K562 (cell line): ENCODE results near the gene SUPT3H. TPM values are rescaled to one million over a fixed set of nuclear protein-coding genes. Genes with fewer than 3 reads are reported as not detected.
"Not testable (repeated sequence)": the region's sequence is repeated elsewhere in the genome, so short reads cannot be mapped to it uniquely, and the experiment has no call there.

Source experiments
- ARNT ChIP-seq, 2 experiments: fragments of 450-650 bp; IDR thresholded peaks; 2 replicates each; pipeline ENCODE4 v1.6.1; 2016; ENCODE audit warnings: mild to moderate bottlenecking in 1 of 2
- BCOR ChIP-seq: fragments of 450-650 bp; IDR thresholded peaks from 2 replicates; pipeline ENCODE4 v1.6.1; 2016
- CBFA2T2 ChIP-seq: fragments of 450-650 bp; conservative IDR thresholded peaks from 2 replicates; pipeline ENCODE4 v1.6.1; 2017; ENCODE audit warnings: mild to moderate bottlenecking
- CHAMP1 ChIP-seq: fragments of 450-650 bp; IDR thresholded peaks from 2 replicates; pipeline ENCODE4 v1.6.1; 2016; ENCODE audit warnings: mild to moderate bottlenecking
- CXXC5 ChIP-seq: fragments of 250-450 bp; sonication (Bioruptor Pico); IDR thresholded peaks from 2 replicates; pipeline ENCODE4 v1.8.0; 2022; ENCODE audit warnings: inconsistent platforms, mild to moderate bottlenecking, moderate library complexity
- ELF4 ChIP-seq: fragments of 450-650 bp; formaldehyde crosslinking; IDR thresholded peaks from 2 replicates; pipeline ENCODE4 v1.4.0; 2022; ENCODE audit warnings: missing genetic modification characterization
- ESRRA ChIP-seq: fragments of 450-650 bp; IDR thresholded peaks from 2 replicates; pipeline ENCODE4 v1.6.1; 2014; ENCODE audit warnings: low read depth, mild to moderate bottlenecking, moderate library complexity, borderline replicate concordance
- FOXK2 ChIP-seq, 2 experiments: fragments of 450-650 bp; IDR thresholded peaks in 1 of 2; conservative IDR thresholded peaks in 1 of 2; 2 replicates each; pipeline ENCODE4 v1.6.1; 2016; ENCODE audit warnings: low read depth in 2 of 2, mild to moderate bottlenecking in 1 of 2
- GATAD2A ChIP-seq: fragments of 450-650 bp; IDR thresholded peaks from 2 replicates; pipeline ENCODE4 v1.6.1; 2017
- GATAD2B ChIP-seq: fragments of 450-650 bp; IDR thresholded peaks from 2 replicates; pipeline ENCODE4 v1.6.1; 2017; ENCODE audit warnings: mild to moderate bottlenecking, borderline replicate concordance
- HDAC2 ChIP-seq: fragments of 450-650 bp; IDR thresholded peaks from 2 replicates; pipeline ENCODE4 v1.6.1; 2016; ENCODE audit warnings: mild to moderate bottlenecking
- HDGF ChIP-seq: fragments of 450-650 bp; IDR thresholded peaks from 2 replicates; pipeline ENCODE4 v1.6.1; 2016
- MBD2 ChIP-seq: sonication (generic); IDR thresholded peaks from 2 replicates; pipeline ENCODE4 v1.6.1; 2016; ENCODE audit warnings: low read depth, borderline replicate concordance
- MIER1 ChIP-seq: fragments of 450-650 bp; IDR thresholded peaks from 2 replicates; pipeline ENCODE4 v1.6.1; 2016; ENCODE audit warnings: antibody characterized with exemption, mild to moderate bottlenecking, low read depth
- NCOA1 ChIP-seq: fragments of 450-650 bp; IDR thresholded peaks from 2 replicates; pipeline ENCODE4 v1.6.1; 2016; ENCODE audit warnings: low read depth
- NONO ChIP-seq, 2 experiments: fragments of 200-400 bp in 1 of 2; fragments of 450-650 bp in 1 of 2; formaldehyde crosslinking in 1 of 2; IDR thresholded peaks; 2 replicates each; pipeline ENCODE4 v1.6.1; 2017; ENCODE audit warnings: low read depth in 2 of 2, mild to moderate bottlenecking in 2 of 2, moderate library complexity in 2 of 2, low read length in 1 of 2
- PKNOX1 ChIP-seq: fragments of 450-650 bp; IDR thresholded peaks from 2 replicates; pipeline ENCODE4 v1.6.1; 2016
- SMAD4 ChIP-seq: fragments of 250-450 bp; sonication (Bioruptor Pico); conservative IDR thresholded peaks from 2 replicates; pipeline ENCODE4 v1.8.0; 2021; ENCODE audit warnings: inconsistent platforms, mild to moderate bottlenecking, moderate library complexity
- SMARCC2 ChIP-seq: fragments of 450-650 bp; IDR thresholded peaks from 2 replicates; pipeline ENCODE4 v1.6.1; 2017; ENCODE audit warnings: antibody characterized with exemption, moderate library complexity, mild to moderate bottlenecking, low read depth
- TAL1 ChIP-seq: fragments of 450-650 bp; IDR thresholded peaks from 2 replicates; pipeline ENCODE4 v1.6.1; 2016; ENCODE audit warnings: mild to moderate bottlenecking
- TCF3 ChIP-seq: sonication (generic); formaldehyde crosslinking; IDR thresholded peaks from 2 replicates; pipeline ENCODE4 v1.4.0; 2020; ENCODE audit warnings: mild to moderate bottlenecking, missing genetic modification reagents
- TEAD4 ChIP-seq, 2 experiments: sonication (generic) in 1 of 2; formaldehyde crosslinking in 1 of 2; IDR thresholded peaks; 2 replicates each; pipeline versions ENCODE4 v1.6.1 to v1.8.0; 2012 to 2022; ENCODE audit warnings: borderline replicate concordance in 1 of 2, inconsistent platforms in 1 of 2, low read length in 1 of 2, mild to moderate bottlenecking in 1 of 2, missing genetic modification reagents in 1 of 2
- TRIM24 ChIP-seq, 2 experiments: fragments of 450-650 bp; IDR thresholded peaks; 2 replicates each; pipeline ENCODE4 v1.6.1; 2016
- ZNF239 ChIP-seq: fragments of 250-450 bp; sonication (Bioruptor Pico); IDR thresholded peaks from 2 replicates; pipeline ENCODE4 v1.4.0; 2020; ENCODE audit warnings: mild to moderate bottlenecking
- ZNF639 ChIP-seq, 2 experiments: fragments of 200-800 bp in 1 of 2; sonication (Bioruptor generic) in 1 of 2; sonication (generic) in 1 of 2; formaldehyde crosslinking in 1 of 2; IDR thresholded peaks in 1 of 2; conservative IDR thresholded peaks in 1 of 2; 2 replicates each; pipeline versions ENCODE4 v1.5.0 to v1.6.1; 2016 to 2020; ENCODE audit warnings: missing compliant biosample characterization in 1 of 2, missing genetic modification characterization in 1 of 2, missing genetic modification reagents in 1 of 2
- ZNF79 ChIP-seq: fragments of 250-450 bp; sonication (Bioruptor Pico); IDR thresholded peaks from 2 replicates; pipeline ENCODE4 v1.4.0; 2020; ENCODE audit warnings: low read depth, mild to moderate bottlenecking, moderate library complexity
- polyA plus RNA-seq, 8 experiments: library from polyadenylated mRNA; depleted of rRNA in 4 of 8; stranded (reverse) in 5 of 8; unstranded in 3 of 8; fragments of >200 nt; fragmentation: Nextera tagmentation in 2 of 8; fragmentation: Illumina TruSeq in 1 of 8; extraction: Ambion mirVana in 2 of 8; extraction: Trizol in 1 of 8; gene quantifications; 2 replicates each; pipeline versions ENCODE4 v1.2.1 to v1.2.3, GENCODE V29; 2011 to 2014; ENCODE audit warnings: inconsistent platforms in 1 of 8, missing spikeins in 1 of 8
- total RNA-seq, 7 experiments: library from RNA; depleted of rRNA in 6 of 7; stranded (reverse); fragments of >200 nt in 6 of 7; fragmentation: Illumina TruSeq in 2 of 7; extraction: Trizol in 2 of 7; gene quantifications; 2 replicates each; pipeline versions ENCODE4 v1.2.1 to v1.2.3, GENCODE V29; 2011 to 2021; ENCODE audit warnings: low replicate concordance in 1 of 7

Gene SUPT3H
- total and polyA plus RNA-seq, 9 of the 15 experiments (the other 6 are each of a cell fraction or from before 2014, with no cell fraction given) = 7.2 to 16.3 (median 11.9) TPM

- TF ChIP-seq PKNOX1 (0 out of 2 replicates have a peak, but pooled peaks have one; percentile 53), HDGF (0 out of 2 replicates have a peak, but pooled peaks have one; percentile 52), TEAD4 (IDR thresholded peaks at IDR 0.05; ENCODE audit: low read length) (peak; percentile 90), GATAD2A (0 out of 2 replicates have a peak, but pooled peaks have one; percentile 68), ZNF639 (CRISPR knock-in tag; conservative IDR thresholded peaks at IDR 0.05 in 1 of 2, IDR thresholded peaks at IDR 0.05 in 1 of 2) (peak in 1 of 2 experiments; percentile 69; a peak in 1 of 4 replicates), TAL1 (peak; percentile 88), FOXK2 (conservative IDR thresholded peaks at IDR 0.05 in 1 of 2, IDR thresholded peaks at IDR 0.05 in 1 of 2; ENCODE audit: low read depth in 2 of 2) (peak; percentile 34 to 43; a peak in 2 of 4 replicates), MIER1 (0 out of 2 replicates have a peak, but pooled peaks have one; percentile 48), SMAD4 (CRISPR knock-in tag) (peak; percentile 62), CBFA2T2 (peak; percentile 86), GATAD2B (peak; percentile 98), NONO (IDR thresholded peaks at IDR 0.05; ENCODE audit: low read depth in 2 of 2, low read length in 1 of 2) (0 out of 4 replicates have a peak, but pooled peaks of 1 of the 2 experiments have one; percentile 52), MBD2 (peak; percentile 60), TRIM24 (IDR thresholded peaks at IDR 0.05) (peak; percentile 86 to 92), SMARCC2 (peak; percentile 98), ARNT (IDR thresholded peaks at IDR 0.05) (peak in 1 of 2 experiments; percentile 82; a peak in 1 of 4 replicates), ESRRA (peak; percentile 56; the same call in 1 of the 2 replicates), CXXC5 (CRISPR knock-in tag) (peak; percentile 40), NCOA1 (peak; percentile 82; the same call in 1 of the 2 replicates), ZNF79 (peak; percentile 80), ELF4 (CRISPR knock-in tag) (peak; percentile 90; the same call in 1 of the 2 replicates), TCF3 (peak; percentile 90), ZNF239 (CRISPR knock-in tag) (peak; percentile 35; the same call in 1 of the 2 replicates), CHAMP1 (peak; percentile 92), HDAC2 (peak; percentile 93), BCOR (peak; percentile 52)
- TF ChIP-seq TEAD4 (CRISPR knock-in tag; IDR thresholded peaks at IDR 0.05; ENCODE audit: borderline replicate concordance) = not testable (repeated sequence)
Observed at GRCh38 chr6:45294065-45294701, 83.6 kb downstream of the SUPT3H start (continued).
